ENCODE measurements around the gene UQCRHL.
"Not testable (repeated sequence)": the region's sequence is repeated elsewhere in the genome, so short reads cannot be mapped to it uniquely, and the experiment has no call there.

The UQCRHL gene

DNA sequence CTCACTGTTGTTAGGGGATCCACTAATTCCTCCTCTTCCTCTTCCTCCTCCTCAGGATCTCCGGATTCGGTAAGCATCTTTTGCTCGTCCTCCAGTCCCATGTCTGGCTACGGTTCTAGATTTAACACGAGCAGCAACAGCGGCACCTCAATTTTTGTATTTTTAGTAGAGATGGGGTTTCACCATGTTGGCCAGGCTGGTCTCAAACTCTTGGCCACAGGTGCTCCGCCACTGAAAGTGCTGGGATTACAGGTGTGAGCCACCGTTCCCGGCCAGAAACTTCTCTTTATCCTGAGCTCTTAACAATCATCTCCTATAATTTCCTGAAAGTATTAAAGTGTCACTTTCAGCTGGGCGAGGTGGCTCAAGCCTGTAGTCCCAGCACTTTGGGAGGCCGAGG is at the start of gene UQCRHL:
TSS of gene UQCRHL (minus strand) at position 101 of the 400 bp plus-strand sequence. CDS start at position 101, 0 bp downstream.
- DNase-seq (ENCODE audit: low spot score) = not testable (repeated sequence)

DNA sequence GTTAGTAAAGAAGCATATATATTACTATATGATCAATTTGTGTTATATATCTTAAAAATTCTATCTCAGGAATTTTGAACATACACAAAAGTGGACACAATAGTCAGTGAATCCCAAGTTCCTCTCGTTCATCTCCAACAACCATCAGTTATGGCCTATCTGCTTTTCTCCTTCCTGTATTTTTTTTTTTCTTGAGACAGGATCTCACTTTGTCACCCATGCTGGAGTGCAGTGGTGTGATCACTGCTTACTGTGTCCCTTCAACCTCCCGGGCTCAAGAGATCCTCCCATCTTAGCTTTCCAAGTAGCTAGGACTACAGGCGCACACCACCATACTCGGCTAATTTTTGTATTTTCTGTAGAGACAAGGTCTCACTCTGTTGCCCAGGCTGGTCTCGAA is 49.4 kb upstream of the UQCRHL start:
- no peak for DNase-seq (ENCODE audit: low spot score)

DNA sequence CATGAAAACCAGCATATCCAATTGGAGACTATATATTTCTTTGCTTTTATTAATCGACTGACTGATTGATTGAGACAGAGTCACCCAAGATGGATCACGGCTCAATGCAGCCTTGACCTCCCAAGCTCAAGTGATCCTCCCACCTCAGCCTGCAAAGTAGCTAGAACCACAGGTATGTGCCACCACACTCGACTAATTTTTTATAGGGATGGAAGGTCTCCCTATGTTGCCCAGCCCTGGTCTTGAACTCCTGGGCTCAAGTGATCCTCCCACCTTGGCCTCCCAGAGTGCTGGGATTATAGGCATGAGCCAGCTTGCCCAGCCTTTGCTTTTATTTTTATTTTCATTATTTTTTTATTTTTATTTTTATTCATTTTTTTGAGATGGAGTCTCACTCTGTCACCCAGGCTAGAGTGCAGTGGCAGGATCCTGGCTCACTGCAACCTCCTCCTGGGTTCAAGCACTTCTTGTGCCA is 45.4 kb upstream of the UQCRHL start:
- DNase-seq (ENCODE audit: low spot score) = no peak

DNA sequence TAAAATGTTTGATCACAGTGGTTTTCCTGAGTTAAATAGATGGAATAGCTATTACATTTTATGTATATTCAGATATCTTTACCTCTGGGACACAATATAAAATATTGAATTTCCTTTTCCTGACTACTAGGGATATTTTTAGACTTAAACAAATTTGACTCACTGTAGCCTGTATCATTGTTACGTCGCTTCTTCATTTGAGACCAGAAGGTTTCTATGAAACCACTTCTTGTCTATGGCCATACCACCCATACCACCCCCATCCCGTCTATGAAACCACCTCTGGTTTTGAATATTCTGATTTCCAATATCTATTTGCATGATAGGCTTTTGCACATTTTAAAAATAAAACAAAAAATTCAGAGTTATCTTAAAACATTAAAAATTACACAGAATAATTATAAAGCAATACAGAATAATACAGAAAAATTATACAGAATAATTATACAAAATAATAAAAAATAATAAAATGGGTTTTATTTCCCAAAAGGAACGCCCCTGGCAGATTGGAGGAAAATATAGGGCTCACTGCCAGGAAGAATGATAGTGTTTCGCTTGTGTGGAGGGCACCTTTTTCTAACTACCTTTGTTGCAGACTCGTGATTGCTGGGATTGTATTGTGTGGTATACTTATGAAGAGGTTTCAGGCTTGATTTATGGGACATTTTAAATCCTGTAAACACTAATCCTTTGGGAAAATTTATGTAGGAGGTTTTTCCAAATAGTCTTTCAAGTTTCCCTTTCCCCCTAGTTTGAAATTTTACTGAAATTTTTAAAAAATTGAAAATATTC is 44.8 kb upstream of the UQCRHL start:
- no peak for DNase-seq (ENCODE audit: low spot score)

DNA sequence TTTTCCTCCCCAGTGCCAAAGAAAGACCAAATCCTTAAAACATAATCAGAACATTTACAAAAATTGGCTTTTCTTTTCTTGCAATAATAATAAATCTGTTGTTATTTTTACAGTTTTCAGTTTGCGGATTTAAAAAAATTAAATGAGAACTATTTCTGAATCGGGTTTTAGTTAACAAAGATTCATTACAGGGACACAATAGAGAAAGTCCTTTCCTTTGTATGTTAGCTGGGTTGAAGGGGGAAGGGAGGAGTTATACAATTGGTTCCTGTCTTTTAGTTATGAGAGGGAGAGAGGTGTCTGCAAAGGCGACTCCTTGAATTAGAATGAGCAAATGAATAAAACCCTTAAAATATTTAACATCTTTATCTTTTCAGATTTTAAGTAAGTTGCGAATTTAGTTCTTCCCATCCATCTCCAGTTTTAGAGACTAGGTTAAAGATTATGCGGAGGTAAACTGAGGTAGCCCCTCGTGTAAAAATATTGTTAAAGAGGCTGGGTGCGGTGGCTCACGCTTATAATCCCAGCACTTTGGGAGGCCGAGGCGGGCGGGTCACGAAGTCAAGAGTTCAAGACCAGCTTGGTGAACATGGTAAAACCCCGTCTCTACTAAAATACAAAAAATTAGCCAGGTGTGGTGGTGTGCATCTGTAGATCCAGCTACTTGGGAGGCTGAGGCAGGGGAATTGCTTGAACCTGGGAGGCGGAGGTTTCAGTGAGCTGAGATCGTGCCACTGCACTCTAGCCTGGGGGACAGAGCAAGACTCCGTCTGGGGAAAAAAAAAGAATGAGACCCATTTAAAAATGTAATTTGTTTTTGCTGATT is 44.0 kb upstream of the UQCRHL start:
- DNase-seq (ENCODE audit: low spot score) = no peak

DNA sequence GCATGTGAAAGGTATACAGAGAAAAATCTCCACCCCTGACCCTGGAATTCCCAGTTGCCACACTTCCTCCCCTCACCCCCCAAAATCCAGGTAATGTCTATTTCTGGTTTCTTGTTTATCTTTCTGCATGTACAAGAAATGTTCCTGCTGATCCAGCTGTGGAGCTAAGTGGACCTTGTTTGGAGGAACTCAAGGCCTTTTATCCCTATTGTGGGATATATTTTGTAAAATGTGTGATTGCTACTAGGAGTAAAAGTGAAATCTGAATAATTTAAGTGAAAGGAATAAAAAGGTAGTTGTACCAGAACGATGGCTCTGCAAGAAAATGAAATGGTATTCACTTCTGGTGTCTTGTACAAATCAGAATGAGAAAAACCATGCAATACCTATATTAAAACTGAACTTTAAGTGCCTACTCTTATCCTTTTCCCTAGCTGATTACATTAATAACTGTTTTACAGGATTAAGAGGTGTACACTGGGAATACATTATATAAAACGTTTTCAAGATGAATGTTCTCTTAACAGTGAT is 43.1 kb upstream of the UQCRHL start:
- DNase-seq (ENCODE audit: low spot score) = no peak

DNA sequence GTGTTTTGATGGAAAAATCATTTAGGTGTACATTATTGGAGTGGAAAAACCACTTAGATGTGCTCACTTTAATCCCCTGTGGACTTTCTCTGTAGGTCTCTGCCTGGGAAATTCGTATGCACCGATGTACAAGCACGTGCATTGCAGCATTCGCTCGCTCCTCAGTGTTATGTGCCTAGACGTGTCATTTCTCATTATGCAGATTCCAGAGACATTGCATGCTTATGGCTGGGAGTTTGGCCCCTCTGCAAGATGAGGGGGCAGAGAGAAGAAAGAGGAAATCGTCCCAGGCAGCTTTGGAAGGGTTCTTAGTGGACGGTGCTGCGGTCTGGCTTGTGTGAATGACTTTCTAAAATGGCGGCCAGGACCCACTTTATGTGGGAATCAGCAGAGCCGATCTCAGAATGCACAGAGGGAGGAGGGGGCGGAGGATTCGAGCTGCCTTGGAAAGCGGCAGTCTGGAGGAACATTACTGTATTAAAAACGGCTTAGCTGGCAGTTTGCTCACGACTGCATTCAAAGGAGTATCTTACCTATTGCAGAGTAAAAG is 42.4 kb upstream of the UQCRHL start:
- no peak for DNase-seq (ENCODE audit: low spot score)

DNA sequence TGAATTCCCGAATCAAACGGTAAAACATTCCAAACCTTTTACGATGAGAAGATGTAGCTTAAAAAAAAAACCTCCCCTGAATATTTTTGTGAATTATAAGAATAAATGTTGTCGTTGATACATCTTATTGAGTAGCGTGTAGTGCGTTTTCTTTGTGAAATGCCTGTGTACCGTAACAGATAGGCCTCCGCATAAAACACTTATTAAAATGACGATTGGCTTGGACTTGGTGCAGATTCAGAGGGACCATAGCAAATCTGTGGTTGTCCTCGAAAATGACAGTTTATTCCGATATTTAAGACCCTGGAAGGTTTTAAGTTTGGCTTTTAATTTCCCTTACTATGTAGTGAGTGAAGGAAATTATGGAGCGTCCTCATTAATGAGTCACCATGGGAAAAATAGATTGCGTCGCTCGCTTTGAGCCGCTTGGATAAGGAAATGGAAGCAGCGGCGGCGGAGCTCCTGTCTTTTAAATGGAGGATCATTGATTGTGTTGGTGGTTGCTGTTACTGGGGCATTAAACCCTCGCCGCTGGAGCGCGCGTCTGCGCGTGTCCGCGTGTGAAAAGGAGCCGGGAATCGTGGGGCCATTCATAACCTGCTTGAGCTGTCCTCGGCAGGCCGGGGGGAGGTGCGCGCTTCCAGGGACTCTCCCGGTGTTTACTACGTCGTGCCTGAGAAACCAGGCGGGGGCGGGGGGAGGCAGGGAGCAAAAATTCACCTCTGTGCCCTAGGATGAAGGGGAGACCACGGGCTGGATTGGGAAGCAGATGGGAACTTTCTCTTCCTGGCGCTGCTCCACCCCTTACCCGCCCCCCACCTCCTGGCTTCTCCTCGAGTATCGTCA is 41.7 kb upstream of the UQCRHL start:
- DNase-seq (ENCODE audit: low spot score) = peak; percentile 39

DNA sequence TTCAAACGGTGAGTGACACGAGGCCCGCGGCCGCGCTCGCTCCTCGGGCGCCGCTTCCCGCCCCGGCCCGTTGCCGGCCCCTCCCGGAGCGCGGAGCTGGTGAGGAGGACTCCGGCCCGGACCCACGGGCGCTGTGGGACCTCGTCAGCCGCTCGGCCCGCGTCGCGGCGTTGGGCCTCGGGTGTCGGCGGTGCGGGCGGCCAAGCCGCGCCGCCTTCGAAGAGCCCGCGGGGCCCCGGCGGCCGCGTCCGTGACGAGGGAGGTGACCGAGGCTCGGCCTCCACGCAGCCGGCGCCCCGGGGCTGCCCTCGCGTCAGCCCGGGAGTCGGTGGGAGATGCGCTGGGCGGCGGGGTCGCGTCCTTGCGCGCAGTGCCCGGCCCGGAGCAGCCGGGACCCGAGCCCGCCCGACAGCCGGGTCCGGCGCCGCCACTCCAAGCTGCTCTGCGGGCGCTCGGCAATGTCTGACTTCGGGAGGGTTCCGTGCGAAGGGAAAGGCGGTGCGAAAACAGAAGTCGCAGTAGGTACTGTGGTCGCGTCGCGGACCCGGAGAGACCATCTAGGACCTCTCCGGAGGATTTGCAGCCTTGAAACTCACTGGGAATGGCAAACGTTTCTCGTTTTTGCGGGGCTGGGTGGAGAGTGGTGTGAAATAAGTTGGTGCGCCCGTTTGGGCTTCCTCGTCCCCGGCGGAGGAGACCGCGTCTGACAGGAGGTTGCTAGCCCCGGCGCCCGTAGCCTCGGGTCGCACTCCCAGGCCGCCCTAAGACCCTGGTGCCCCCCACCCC is 40.9 kb upstream of the UQCRHL start:
- no peak for DNase-seq (ENCODE audit: low spot score)

DNA sequence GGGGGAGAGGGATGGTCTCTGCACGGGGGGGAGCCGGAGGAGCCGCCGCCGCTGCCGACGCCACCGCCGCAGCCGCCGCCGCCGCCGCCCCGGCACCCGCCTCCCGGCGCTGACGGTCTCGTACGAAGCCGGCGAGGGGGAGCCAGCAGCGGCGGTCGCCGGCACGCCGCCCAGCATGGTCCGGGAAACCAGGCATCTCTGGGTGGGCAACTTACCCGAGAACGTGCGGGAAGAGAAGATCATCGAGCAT is 40.4 kb upstream of the UQCRHL start:
- DNase-seq (ENCODE audit: low spot score) = no peak

DNA sequence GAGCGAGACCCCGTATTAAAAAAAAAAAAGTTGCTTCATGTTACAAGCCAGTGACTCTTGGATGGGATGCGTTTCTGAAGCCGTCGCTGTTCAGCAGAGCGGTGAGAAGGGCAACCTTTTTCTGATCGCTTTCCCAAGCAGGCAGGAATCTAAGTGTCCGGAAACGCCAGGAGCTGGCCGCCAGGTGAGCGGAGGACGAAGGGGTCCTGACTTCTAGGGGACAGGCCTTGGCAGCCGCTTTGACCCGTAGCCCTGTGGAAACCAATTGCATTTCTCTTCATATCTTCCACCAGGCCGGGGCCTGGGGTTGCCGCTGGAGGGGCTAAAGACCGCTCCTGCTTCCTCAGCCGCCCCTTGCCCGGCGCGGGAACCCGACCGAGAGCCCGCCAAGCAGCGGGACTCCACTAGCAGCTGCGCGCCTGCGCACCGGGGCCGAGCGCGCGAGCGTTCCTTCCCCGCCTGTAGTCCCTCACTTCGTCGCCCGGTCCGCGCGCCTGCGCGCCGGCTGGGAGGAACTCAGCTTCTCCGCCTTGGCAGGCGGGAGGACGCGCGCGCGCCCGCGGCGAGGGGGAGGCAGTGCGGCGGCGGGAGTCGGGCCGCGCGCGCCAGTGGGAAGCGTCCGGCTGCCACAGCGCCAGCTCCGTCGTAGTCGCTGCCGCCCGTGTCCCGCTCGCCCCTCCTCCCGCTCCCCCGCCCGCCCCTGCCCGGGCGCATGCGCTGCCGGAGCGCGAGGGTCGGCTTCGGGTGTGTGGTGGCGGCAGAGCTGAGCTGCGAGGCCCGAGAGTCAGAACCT is 39.8 kb upstream of the UQCRHL start, which contains the start of gene SPEN:
TSS of gene SPEN (plus strand) at position 608 of the 793 bp plus-strand sequence. CDS start 361 bp downstream, outside the sequence.
- peak; percentile 96 for DNase-seq (ENCODE audit: low spot score)

DNA sequence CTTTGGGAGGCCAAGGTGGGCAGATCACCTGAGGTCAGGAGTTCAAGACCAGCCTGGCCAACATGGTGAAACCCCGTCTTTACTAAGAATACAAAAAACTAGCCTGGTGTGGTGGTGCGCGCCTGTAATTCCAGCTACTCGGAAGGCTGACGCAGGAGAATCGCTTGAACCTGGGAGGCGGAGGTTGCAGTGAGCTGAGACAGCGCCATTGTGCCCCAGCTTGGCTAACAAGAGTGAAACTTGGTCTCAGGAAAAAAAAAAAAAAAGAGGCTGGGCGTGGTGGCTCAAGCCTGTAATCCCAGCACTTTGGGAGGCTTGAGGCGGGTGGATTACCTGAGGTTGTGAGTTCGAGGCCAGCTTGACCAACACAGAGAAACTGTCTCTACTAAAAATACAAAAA is 38.6 kb upstream of the UQCRHL start:
- not testable (repeated sequence) for DNase-seq (ENCODE audit: low spot score)

DNA sequence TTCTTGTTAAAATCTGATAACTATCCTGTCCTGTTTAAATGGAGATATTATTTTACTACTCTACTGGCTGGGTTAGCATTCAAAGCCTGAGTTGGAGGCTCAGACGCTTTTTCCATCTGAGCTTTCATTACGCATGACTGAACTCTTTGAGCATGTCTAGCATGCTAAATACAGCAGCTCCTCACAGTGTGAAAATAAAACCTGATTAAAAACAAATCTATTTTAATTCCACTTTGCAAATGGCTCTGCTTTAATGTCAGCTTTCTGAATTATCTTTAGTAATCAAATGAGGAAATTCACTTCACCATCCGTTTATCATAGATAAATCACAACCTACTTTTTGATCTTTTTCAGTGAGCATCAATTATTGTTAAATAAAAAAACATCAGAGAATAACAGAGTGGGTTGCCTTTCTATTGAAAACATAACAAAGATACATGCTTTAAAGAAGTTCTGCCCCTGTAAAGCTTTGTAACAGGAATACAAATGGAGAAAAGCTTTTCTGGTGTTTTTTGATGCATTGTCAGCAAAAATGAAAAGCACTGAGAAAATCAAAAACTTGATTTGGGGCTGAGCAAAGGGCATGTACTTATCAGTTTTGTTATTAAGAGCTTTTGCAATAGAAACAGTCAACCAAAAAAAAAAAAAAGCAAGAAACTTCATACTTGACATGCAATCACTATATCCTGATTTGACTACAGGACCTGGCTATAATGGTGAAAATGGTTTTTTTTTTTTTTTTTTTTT is 36.5 kb upstream of the UQCRHL start:
- DNase-seq (ENCODE audit: low spot score) = no peak

DNA sequence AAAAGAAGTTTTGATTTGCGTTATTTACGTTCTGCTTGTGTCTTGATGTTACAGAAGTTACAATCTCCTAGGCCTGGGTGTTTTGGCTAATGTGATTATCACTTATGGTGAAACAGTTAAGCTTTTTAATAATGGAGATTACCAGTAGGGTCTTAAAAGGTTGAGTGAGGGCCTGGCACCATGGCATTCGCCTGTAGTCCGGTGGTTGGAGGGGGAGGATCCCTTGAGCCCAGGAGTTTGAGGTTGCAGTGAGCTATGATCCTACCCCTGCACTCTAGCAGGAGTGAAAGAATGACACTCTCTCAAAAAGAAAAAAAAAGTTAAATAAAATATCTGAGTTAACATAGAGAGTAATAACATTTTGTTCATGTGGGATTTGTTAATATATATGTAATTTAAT is 31.3 kb upstream of the UQCRHL start:
- no peak for DNase-seq (ENCODE audit: low spot score)

DNA sequence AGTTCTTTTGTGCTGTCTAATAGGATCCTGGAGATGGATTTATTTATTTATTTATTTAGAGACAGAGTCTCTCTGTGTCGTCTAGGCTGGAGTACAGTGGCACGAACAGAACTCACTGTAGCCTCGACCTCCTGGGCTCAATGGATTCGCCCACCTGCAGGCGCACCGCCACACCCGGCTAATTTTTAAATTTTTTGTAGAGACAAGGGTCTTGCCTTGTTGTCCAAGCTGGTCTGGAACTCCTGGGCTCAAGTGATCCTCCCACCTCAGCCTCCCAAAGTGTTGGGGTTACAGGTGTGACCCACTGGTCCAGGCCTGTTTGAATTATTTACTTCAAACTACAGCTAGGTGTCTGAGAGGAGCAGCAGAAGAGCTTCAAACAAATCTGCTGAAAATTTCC is 30.5 kb upstream of the UQCRHL start:
- no peak for DNase-seq (ENCODE audit: low spot score)

DNA sequence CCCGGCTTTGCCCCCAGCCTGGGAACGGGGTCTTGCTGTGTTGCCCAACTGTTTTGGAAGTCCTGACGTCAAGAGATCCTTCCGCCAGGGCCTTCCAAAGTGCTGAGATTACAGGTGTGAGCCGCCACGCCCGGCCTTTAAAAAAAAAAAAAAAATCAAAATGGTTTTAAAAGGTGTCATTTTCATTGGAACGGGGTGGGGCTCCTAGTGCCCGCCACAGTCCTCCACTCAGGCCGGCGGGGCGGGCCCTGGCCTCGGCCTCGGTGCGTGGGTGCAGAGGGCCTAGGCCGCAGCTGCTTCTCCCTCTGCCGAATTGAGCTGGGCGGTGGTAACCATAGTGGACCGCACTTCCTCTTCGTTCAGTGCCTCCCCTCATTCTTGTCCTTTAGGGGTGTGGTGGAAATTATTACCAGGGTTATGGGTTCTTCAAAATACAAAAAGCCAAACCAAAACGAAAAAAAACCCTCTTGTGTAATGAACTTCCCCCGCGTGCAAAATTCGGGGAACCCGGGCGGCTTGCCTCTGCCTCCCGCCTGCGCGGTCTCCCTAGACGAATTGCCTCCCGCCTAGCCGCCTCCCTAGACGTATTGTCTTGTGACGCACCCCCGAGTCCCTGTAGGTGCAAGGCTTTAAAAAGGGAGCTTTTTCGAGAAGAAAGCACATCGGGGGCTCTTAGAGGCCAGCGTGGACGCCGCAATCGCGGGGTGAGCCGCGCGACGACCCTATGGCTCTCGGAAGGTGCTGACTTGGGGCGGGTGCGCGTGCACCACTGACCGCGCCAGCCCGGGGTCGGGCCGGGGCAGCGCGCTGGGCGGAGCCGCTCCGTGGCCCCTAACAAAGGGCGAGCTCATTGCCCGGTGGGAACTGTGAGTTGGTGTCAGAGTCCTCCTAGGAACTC is 29.6 kb upstream of the UQCRHL start:
- DNase-seq (ENCODE audit: low spot score) = no peak

DNA sequence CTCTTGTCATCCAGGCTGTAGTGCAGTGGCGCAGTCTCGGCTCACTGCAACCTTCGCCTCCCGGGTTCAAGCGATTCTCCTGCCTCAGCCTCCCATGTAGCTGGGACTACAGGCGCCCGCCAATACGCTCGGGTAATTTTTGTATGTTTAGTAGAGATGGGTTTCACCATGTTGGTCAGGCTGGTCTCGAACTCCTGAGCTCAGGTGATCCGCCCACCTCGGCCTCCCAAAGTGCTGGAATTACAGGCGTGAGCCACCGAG is 29.0 kb upstream of the UQCRHL start:
- not testable (repeated sequence) for DNase-seq (ENCODE audit: low spot score)

DNA sequence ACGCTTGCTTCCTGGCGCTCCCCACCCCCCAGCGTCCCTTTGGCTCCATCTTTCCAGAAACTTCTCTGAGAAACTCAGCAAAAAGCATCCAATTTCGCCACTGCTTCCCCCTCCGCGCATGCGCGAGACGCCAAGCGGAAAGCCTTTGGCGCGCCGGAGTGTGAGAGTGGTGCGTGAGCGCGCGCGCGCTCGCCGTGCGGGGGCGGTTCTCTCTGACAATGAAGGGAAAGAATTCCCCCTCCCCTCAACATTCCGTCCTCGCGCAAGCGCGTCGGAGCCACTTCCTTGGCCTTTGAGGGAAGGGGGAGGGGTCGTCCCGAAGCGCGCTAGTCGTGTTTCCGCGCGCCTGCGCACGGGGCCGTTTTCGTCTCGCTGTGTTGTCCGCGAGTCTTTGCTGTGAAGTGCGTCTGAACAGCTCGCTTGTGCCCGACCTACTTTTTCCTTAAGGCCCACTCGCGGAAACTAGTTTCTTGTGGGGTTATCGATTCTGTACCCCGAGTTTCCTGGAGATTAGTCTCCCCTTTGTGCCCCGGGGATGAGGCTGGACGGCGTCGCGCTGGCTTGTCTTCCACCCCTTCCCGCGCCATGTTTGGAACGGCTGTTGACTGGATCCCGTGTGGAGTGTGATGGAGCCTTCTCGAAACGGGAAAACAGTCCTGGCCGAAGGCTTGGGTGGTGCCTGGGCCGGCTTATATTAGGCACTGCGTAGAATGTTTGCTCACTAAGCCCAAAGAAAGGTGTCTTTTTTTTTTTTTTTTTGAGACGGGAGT is 28.5 kb upstream of the UQCRHL start:
- DNase-seq (ENCODE audit: low spot score) = peak; percentile 96

Measured in hepatic stellate cell (primary cell).